ENCODE results near the gene HDX.
A peak's percentile ranks its signal among the peaks of the same experiment; 100 is the strongest.
"Not testable (repeated sequence)": the region's sequence is repeated elsewhere in the genome, so short reads cannot be mapped to it uniquely, and the experiment has no call there.

Gene HDX

DNA sequence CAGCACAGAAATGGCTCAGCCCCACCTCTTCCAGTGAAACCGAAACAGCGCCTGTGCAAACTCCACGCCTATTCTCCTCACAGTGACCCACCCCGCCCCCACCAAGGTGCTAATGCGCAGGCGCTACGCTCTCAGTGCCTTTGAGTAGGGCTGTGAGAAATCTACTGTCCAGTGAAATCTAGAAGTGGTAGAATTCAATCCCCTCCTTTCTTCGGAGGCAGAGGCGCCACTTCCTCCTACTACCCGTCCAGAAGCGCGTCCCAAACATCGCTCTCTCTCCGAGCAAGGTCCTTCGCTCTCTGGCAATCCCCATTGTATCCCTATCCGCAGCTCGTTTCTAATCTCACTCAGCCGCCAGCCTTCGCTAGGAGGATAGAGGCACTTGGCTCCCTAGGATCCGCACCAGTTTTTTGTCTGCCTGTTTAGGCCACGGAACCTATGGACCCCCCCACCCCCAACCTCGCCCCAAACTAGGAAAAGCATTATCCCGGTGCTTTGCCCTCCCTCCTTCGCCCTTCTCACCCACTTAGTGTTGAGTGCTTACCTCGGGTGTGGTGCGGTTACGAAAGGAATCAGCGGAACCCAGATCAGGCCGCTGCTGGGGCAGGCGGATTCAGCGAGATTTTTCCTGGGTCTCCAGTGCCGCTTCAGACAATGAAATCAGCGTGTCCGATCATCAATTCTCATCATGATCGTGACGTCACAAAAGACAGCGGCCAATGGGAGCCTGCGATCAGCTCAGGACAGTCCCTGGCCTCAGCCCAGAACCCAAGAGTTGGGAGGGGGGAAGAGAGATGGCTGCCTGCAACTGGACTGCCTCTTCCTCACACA is at the start of gene HDX:
Gene HDX, minus strand, starts transcription at position 656 of the 831 bp plus-strand sequence. CDS start 27,056 bp downstream, outside the sequence.
- DNase-seq (ENCODE audit: low read depth): peak; percentile 82

- not testable (repeated sequence) for DNase-seq (ENCODE audit: low read depth)
Observed at GRCh38 chrX:84541315-84541714, 39.1 kb upstream of the HDX start.

- DNase-seq (ENCODE audit: low read depth): not testable (repeated sequence)
Observed at GRCh38 chrX:84537627-84538026, 35.4 kb upstream of the HDX start.

GRCh38 chrX:84488426-84488825 is 13.8 kb downstream of the HDX start:
- DNase-seq (ENCODE audit: low read depth): no peak

DNA sequence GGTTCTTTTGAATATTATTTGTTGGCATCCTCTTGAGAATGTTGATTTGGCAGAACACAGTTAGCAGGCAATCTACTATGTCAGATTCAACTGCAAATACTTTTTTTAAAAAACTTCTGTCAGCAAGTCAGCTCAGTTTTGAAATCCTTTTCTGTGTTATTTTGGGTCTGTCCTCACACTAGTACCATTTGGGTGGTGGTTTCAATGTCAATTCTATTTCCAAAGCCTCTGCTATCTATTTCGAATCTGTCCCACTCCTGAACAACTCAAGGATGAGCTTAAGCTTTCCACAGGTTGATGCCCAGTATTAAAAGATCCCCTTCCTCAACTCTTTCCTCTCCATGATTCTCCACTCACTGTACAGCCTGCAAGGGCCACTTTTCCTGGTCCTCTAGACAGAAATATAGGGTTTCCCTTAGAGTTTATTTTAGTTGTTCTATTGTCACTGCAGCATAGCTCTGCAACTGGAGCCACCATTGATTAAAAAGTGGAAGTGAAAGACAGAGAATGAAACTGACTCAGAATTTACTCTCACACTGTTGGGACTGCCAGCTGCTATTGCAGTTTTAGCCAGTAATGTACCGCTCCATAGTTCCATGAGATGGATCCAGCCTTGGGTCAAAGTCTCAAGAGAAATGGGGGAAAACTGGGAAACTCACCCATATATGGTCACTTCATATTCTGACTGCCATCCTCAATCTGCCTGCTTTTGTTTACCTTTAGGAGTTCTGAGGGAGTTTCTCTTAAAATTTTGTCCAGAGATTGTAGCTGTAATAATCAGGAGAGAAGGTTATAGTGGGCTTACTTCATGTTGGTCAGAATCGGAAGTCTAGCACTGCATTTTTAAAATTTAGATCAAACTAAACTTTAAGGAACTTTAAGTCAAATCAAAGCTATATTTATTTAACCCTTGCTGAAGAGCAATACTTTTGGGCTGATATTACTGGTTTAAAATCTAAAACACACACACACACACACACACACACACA is 14.6 kb downstream of the HDX start:
- no peak for DNase-seq (ENCODE audit: low read depth)

- no peak for DNase-seq (ENCODE audit: low read depth)
Observed at GRCh38 chrX:84479086-84479485, 23.2 kb downstream of the HDX start.

- no peak for DNase-seq (ENCODE audit: low read depth)
Observed at GRCh38 chrX:84477114-84477513, 25.1 kb downstream of the HDX start.

DNA sequence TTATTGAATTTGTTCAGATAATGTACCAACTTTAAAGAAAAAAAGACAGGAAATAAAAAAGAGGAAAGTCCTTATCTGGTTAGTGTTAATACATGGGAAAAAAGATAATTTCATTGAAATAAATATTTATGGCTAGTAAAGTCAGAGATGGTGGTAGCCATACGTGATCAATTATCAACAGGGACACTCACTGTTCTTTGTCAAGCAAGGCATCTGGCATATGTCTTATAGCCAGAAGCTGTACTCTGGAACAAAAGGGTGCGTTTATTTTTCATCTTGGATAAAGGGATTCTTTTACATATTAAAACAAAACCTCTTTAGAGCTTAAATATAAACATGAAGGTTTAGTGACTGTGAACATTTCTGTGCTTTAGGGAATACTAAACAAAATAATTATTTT is 26.7 kb downstream of the HDX start:
- no peak for DNase-seq (ENCODE audit: low read depth)

DNA sequence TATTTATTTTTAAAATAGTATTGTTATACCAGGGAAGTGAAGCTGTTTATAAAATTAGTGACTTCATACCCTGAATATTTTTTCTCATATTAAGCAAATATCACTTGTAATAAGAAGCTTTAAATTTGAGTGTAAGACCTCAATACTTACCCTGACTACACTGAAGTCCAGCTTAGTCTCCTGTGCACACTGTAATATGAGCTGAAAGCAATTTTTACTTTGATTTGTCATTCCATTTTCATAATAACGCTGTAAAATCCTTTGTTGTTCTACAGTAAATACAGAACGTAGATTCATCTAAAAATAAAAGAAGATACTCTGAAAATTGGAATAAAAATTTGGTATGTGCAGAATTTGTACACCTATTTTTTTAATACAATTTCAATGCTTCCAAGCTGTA is 27.2 kb downstream of the HDX start:
- DNase-seq (ENCODE audit: low read depth): no peak

DNA sequence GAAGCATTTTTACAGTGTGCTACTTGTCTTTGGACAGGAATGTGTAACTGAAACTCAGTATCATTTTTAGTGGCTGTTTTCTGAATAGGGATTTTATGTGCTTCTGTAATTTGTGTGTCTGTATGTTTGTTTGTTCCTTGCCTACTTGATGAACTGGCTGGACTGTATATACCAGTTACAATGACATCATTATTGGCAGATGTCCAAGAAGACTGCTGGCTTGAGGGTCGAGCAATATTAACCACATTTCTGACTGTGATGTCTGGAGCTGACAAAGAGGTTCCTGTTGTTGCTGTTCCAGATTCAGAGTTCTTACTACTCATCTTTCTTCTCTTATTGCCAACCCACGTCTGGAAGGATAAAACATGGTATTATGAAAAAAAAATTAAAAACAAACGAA is 33.0 kb downstream of the HDX start:
- no peak for DNase-seq (ENCODE audit: low read depth)

GRCh38 chrX:84467898-84468297 is 34.4 kb downstream of the HDX start:
- no peak for DNase-seq (ENCODE audit: low read depth)

DNA sequence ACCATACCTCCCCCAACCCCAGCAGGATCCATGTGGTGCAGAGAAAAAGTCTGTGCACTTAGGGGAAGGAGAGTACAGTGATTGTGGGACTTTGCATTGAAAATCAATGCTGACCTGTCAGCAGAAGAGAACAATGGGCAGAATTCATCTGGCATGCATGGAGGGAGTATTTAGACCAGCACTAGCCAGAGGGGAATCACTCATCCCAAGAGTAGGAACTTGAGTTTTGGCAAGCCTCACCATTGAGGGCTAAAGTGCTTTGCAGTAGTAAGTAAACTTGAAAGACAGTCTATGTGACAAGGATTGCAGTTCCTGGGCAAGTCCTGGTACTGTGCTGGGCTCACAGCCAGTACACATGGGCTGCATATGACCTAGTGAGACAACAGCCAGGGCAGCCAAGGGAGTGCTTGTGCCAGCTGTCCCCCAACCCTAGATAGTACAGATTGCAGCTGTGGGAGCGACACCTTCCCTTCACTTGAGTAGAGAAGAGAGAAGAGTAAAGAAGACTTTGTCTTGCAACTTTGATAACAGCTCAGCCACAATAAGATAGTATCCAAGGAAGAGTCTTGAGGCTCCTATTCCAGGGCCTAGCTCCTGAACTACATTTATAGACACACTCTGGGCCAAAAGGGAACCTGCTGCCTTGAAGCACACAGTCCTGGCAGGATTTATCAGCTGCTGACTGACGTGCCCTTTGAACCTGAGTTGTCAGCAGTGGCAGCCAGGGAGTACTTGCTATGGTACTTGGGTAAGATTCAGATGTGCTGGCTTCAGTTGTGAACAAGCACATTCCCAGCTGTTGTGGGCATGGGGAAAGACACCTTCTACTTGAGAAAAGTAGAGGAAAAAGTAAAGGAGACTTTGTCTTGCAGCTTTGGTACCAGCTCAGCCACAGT is 48.7 kb downstream of the HDX start:
- no peak for DNase-seq (ENCODE audit: low read depth)

DNA sequence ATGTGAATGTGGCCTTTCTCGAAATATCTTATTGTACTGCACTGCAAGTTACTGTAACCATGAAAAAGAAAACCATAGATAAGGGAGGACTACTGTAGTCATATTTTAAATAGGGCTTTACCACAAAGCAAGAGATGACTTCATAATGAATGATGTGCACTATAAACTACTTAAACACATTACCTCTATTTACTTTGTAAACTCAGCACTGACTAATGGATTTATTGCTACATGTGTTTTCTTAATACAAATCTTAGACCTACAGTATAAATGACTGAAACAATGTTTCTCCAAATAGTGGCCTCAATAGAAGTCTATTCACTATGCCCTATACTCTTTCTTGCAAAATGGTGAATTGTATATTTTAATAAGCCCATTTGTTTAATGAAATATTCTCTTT is 61.1 kb downstream of the HDX start:
- DNase-seq (ENCODE audit: low read depth): no peak

DNA sequence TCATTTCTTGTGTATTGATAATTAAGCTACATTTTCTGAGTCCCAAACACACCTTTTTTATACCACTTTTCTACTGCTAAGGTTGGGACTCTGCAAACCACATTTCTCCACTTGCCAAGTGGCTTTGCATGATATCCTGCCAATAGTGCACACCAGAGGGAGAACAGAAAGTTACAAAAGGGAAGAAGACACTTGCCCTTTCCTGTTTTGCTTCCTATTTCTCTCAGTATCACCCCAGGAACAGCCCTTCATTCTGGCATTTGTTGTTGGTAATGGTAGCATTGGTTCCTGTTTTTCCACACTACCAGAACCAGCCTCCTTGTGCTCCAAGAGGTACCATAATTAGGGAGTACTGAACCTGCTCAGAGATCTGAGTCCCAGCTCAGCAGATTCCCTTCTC is 87.1 kb downstream of the HDX start:
- no peak for DNase-seq (ENCODE audit: low read depth)

DNA sequence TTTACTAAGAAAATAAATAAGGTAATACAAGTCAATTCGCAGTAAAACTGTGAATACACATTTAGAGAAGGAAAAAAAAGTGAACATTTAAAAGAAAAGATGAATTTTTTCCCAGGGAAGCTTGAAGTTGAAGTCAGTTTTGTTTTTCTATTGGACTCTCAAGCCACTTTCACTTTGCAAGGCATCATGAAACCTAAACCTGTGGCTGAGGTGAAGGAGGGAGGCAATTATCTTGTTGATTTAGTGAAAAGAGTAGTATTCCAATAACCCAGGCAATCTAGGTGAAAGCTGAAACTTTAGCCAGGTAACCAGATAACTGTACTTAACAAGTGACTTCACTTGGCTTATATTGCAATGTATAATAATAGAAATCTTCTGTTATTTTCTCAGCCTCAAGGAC is 138.6 kb downstream of the HDX start:
- DNase-seq (ENCODE audit: low read depth): no peak

DNA sequence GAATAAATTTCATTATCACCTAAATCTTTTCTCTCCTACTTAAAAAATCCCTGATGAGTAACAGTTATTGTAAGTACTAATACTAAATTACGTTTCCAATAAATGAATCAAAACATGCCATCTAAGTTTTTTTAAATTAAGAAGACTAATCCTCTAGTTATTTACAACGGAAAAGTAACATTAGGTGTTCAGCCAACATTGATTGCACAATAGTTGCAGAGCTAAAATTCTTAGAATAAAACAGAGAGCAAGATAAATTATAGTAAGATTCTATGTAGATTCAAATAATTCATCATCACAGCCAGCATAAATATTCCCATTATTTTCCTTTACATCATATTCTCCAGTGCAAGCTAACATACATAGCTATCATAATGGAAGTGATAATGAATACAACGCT is 139.2 kb downstream of the HDX start:
- peak; percentile 3 for DNase-seq (ENCODE audit: low read depth)

DNA sequence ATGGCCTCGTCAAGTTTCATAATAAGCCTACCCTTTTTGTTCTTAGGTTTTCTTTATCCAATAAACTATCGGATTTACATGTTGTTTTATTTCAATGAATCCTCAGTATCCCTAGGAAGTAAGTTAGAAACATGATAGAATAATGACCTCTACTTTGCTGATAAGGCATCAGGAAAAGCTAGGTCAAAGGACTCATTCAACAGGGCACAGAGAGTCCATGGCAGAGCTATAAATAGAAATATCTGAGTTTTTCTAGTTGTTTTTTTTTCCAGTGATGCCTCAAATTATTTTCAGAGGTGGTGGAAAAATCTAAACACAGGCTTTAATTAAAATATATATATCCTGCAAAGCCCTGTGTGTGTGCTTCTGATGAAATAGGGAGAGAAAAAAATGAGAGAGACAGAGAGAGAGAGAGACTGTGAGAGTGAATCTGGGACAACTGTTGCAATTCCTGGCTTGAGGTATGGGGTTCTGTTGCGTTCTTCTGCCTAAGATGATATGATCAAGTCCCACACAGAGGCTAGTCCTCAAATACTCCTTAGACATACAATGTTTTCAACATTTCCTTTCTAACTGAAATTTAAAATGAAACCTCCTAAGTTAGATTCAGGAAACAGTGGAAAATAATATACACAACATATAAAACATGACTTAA is 139.9 kb downstream of the HDX start:
- DNase-seq (ENCODE audit: low read depth): peak; percentile 39

DNA sequence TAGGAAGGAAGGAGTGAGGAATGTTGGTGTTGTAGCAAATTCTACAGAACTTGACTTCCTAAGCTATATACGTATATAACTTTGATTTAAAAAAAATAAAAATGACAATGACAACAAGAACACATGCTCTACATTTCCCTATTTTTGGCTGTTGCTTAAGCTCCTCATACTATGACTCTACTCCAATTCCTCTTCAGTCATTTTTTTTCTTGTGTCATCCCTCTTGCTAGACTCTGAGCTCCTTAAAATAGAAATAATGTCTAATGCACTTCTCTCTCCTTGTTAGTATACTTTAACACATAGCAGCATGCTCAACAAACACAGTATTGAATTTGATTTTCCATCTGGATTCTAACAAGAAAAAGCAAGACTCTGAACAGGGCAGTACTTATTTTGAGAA is 144.0 kb downstream of the HDX start:
- DNase-seq (ENCODE audit: low read depth): no peak

DNA sequence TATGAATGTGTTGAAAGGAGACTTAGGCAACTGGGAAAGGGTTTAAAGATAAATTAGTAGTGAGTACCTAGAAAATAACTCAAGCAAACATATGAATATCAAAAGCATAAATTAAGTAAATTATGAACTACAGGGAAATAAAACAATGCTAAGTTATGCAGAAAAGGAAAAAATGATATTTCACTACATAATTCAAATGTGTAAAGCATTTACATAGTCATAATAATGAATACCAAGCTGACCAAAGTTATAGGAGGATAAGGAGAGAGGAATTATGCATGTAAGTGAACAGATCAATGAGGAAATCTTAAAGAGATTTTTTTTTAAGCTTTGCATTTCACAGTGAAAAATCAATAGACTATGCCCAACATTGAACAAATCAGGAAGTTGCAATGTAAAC is 145.0 kb downstream of the HDX start:
- DNase-seq (ENCODE audit: low read depth): no peak

- no peak for DNase-seq (ENCODE audit: low read depth)
Observed at GRCh38 chrX:84340968-84341367, 161.3 kb downstream of the HDX start.
